ENCODE data around the gene CIAO1. TPM values are rescaled to one million over a fixed set of nuclear protein-coding genes. Genes with fewer than 3 reads are reported as not detected.

CIAO1 gene
- total RNA-seq, 3 donors from 2014 or later, result 57.5 to 67.1 (median 60.6) TPM

GRCh38 chr2:96247009-96247408 lies 19.0 kb upstream of the CIAO1 start:
- Histone ChIP-seq H3K36me3 (ENCODE audit: low read depth) (no peaks in the 10 kb centered on the region), H3K4me3 (no peak overlapping the region), H3K9me3 (no peaks in the 10 kb centered on the region), H3K4me1 (ENCODE audit: low read depth) (no peaks in the 10 kb centered on the region)
- ATAC-seq, result peak; percentile 37
- intact Hi-C loops (cut with DNase I, micrococcal nuclease), result no loop called here
- DNase-seq, result no peak
- no peak for TF ChIP-seq CTCF (IDR thresholded peaks at IDR 0.05)

- TF ChIP-seq CTCF (IDR thresholded peaks at IDR 0.05), result no peak
- no peak for DNase-seq
- Histone ChIP-seq H3K9me3 (no peaks in the 10 kb centered on the region), H3K36me3 (ENCODE audit: low read depth) (no peaks in the 10 kb centered on the region), H3K4me3 (no peak overlapping the region), H3K4me1 (ENCODE audit: low read depth) (no peaks in the 10 kb centered on the region)
- no peak for ATAC-seq
- intact Hi-C loops (cut with DNase I, micrococcal nuclease), result no loop called here
Measured at GRCh38 chr2:96247896-96248295, 18.1 kb upstream of the CIAO1 start.

- intact Hi-C loops (cut with DNase I, micrococcal nuclease), result no loop called here
Measured at GRCh38 chr2:96248624-96249023, 17.4 kb upstream of the CIAO1 start.

GRCh38 chr2:96249654-96250053 lies 16.4 kb upstream of the CIAO1 start:
- no peak for TF ChIP-seq CTCF (IDR thresholded peaks at IDR 0.05)
- no peaks in the 10 kb centered on the region for H3K9me3 ChIP-seq
- intact Hi-C loops (cut with DNase I, micrococcal nuclease), result no loop called here
- ATAC-seq (no peak), DNase-seq (no peak)
- no peak overlapping the region for H3K4me3 ChIP-seq
- H3K4me1 ChIP-seq (ENCODE audit: low read depth), result no peaks in the 10 kb centered on the region
- peaks cover 8% of the 10 kb centered on the region for H3K36me3 ChIP-seq (ENCODE audit: low read depth)

More at GRCh38 chr2:96248624-96249023, 17.4 kb upstream of the CIAO1 start:
- peaks cover 7% of the 10 kb centered on the region for H3K36me3 ChIP-seq (ENCODE audit: low read depth)
- DNase-seq (no peak), ATAC-seq (no peak)
- no peaks in the 10 kb centered on the region for H3K4me1 ChIP-seq (ENCODE audit: low read depth)
- TF ChIP-seq CTCF (IDR thresholded peaks at IDR 0.05), result no peak
- H3K4me3 ChIP-seq, result no peak overlapping the region
- no peaks in the 10 kb centered on the region for H3K9me3 ChIP-seq

- H3K4me1 ChIP-seq (ENCODE audit: low read depth), result no peaks in the 10 kb centered on the region
- no peak for DNase-seq
- no peak overlapping the region for H3K4me3 ChIP-seq
- intact Hi-C loops (cut with DNase I, micrococcal nuclease), result no loop called here
- peaks cover 8% of the 10 kb centered on the region for H3K36me3 ChIP-seq (ENCODE audit: low read depth)
- no peaks in the 10 kb centered on the region for H3K9me3 ChIP-seq
- no peak for ATAC-seq
- TF ChIP-seq CTCF (IDR thresholded peaks at IDR 0.05), result no peak
Measured at GRCh38 chr2:96250188-96250587, 15.8 kb upstream of the CIAO1 start.

- Histone ChIP-seq H3K9me3 (no peaks in the 10 kb centered on the region), H3K4me3 (no peak overlapping the region), H3K4me1 (ENCODE audit: low read depth) (no peaks in the 10 kb centered on the region), H3K36me3 (ENCODE audit: low read depth) (peaks cover 8% of the 10 kb centered on the region)
- intact Hi-C loops (cut with DNase I, micrococcal nuclease), result no loop called here
- no peak for TF ChIP-seq CTCF (IDR thresholded peaks at IDR 0.05)
- DNase-seq, result peak in 1 of 3 donors; percentile 36
- ATAC-seq, result peak; percentile 37
Measured at GRCh38 chr2:96251721-96252292, 14.2 kb upstream of the CIAO1 start.
